ENCODE data around the gene OR6J1.

DNA sequence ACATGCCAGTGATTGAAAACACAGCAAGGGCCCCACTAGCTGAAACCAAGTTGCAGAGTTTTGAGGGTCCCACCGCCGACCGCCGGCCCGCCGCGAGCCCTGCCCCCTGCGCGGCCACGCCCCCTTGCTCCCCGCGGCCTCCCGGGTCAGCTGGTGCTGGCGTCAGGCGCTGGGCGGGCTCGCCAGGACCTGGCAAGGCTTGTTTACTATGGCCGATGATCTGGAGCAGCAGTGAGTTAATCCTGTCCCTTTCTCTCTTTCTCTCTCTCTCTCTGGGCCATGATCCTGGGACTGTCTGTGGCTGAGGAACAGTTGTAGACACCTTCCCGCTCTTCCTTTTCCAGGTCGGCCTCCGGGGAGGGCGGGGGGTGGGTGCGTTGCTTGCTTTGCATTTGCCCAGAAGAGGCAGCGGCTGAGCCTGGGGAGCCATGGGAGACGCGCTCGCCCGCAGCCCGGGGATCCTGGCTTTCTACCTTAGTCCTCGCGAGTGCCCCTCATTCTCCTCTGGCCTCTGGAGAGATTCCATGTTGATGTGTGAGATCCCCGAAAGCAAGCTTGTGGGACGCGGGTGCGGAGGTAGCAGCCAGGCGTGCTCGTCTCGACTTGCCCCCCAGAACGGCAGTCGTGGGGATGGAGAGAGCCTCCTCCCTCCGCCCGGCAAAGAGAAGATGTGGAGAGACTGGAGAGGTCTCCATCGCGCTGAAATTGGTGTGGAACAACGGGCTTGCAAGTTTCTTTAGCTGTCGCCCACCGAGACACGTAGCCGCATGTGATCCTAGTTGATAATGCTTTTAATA is 45.9 kb downstream of the OR6J1 start, which contains the start of gene ABHD4:
- TF ChIP-seq, protein P1, sequence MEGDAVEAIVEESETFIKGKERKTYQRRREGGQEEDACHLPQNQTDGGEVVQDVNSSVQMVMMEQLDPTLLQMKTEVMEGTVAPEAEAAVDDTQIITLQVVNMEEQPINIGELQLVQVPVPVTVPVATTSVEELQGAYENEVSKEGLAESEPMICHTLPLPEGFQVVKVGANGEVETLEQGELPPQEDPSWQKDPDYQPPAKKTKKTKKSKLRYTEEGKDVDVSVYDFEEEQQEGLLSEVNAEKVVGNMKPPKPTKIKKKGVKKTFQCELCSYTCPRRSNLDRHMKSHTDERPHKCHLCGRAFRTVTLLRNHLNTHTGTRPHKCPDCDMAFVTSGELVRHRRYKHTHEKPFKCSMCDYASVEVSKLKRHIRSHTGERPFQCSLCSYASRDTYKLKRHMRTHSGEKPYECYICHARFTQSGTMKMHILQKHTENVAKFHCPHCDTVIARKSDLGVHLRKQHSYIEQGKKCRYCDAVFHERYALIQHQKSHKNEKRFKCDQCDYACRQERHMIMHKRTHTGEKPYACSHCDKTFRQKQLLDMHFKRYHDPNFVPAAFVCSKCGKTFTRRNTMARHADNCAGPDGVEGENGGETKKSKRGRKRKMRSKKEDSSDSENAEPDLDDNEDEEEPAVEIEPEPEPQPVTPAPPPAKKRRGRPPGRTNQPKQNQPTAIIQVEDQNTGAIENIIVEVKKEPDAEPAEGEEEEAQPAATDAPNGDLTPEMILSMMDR (IDR thresholded peaks at IDR 0.05) = peak in 1 of 3 donors; percentile 15
- no peak for TF ChIP-seq POLR2A (IDR thresholded peaks at IDR 0.05)
